ENCODE results near the gene PDE4B.

Gene PDE4B

GRCh38 chr1:66251546-66251945 lies 458.9 kb downstream of the PDE4B start:
- DNase-seq (ENCODE audit: low read depth in 2 of 2, low spot score in 1 of 2): no peak

- DNase-seq (ENCODE audit: low read depth in 2 of 2, low spot score in 1 of 2): no peak
Observed at GRCh38 chr1:66253330-66253921, 460.7 kb downstream of the PDE4B start.

- DNase-seq (ENCODE audit: low read depth in 2 of 2, low spot score in 1 of 2): no peak
Observed at GRCh38 chr1:66254785-66255184, 462.1 kb downstream of the PDE4B start.

GRCh38 chr1:66256629-66257572 lies 464.2 kb downstream of the PDE4B start:
- DNase-seq (ENCODE audit: low read depth in 2 of 2, low spot score in 1 of 2): no peak

GRCh38 chr1:66258404-66259105 lies 465.9 kb downstream of the PDE4B start:
- no peak for DNase-seq (ENCODE audit: low read depth in 2 of 2, low spot score in 1 of 2)

GRCh38 chr1:66261364-66261763 lies 468.7 kb downstream of the PDE4B start:
- DNase-seq (ENCODE audit: low read depth in 2 of 2, low spot score in 1 of 2): no peak

GRCh38 chr1:66262208-66262963 lies 469.7 kb downstream of the PDE4B start:
- DNase-seq (ENCODE audit: low read depth in 2 of 2, low spot score in 1 of 2): no peak

- DNase-seq (ENCODE audit: low read depth in 2 of 2, low spot score in 1 of 2): no peak
Observed at GRCh38 chr1:66265268-66265667, 472.6 kb downstream of the PDE4B start.

- no peak for DNase-seq (ENCODE audit: low read depth in 2 of 2, low spot score in 1 of 2)
Observed at GRCh38 chr1:66265796-66266195, 473.1 kb downstream of the PDE4B start.

- DNase-seq (ENCODE audit: low read depth in 2 of 2, low spot score in 1 of 2): no peak
Observed at GRCh38 chr1:66266350-66266749, 473.7 kb downstream of the PDE4B start.

GRCh38 chr1:66266756-66267155 lies 474.1 kb downstream of the PDE4B start:
- no peak for DNase-seq (ENCODE audit: low read depth in 2 of 2, low spot score in 1 of 2)

- DNase-seq (ENCODE audit: low read depth in 2 of 2, low spot score in 1 of 2): no peak
Observed at GRCh38 chr1:66267201-66267940, 474.7 kb downstream of the PDE4B start.

- no peak for DNase-seq (ENCODE audit: low read depth in 2 of 2, low spot score in 1 of 2)
Observed at GRCh38 chr1:66269222-66269621, 476.5 kb downstream of the PDE4B start.

- DNase-seq (ENCODE audit: low read depth in 2 of 2, low spot score in 1 of 2): no peak
Observed at GRCh38 chr1:66270119-66270812, 477.6 kb downstream of the PDE4B start.

GRCh38 chr1:66271216-66271903 lies 478.7 kb downstream of the PDE4B start:
- DNase-seq (ENCODE audit: low read depth in 2 of 2, low spot score in 1 of 2): no peak

- DNase-seq (ENCODE audit: low read depth in 2 of 2, low spot score in 1 of 2): no peak
Observed at GRCh38 chr1:66271904-66272254, 479.2 kb downstream of the PDE4B start.

GRCh38 chr1:66273656-66274055 lies 481.0 kb downstream of the PDE4B start:
- DNase-seq (ENCODE audit: low read depth in 2 of 2, low spot score in 1 of 2): no peak

GRCh38 chr1:66274634-66275033 lies 481.9 kb downstream of the PDE4B start:
- DNase-seq (ENCODE audit: low read depth in 2 of 2, low spot score in 1 of 2): no peak

- no peak for DNase-seq (ENCODE audit: low read depth in 2 of 2, low spot score in 1 of 2)
Observed at GRCh38 chr1:66275083-66275482, 482.4 kb downstream of the PDE4B start.

All from stimulated activated CD8-positive, alpha-beta memory T cell treated with anti-CD3 and anti-CD28 coated beads, Interleukin-4, amount 100 ng/mL, for 1 hour (primary cell).